Prostate gland (tissue), 2 donors: ENCODE results near the gene EFNA2. TPM values are rescaled to one million over a fixed set of nuclear protein-coding genes. Genes with fewer than 3 reads are reported as not detected.
A peak's percentile ranks its signal among the peaks of the same experiment; 100 is the strongest.

Source experiments
- DNase-seq: peaks from one replicate; pipeline ENCODE4 v3.0.0-alpha.2; 2019; ENCODE audit warnings: low spot score
- H3K27ac ChIP-seq, 2 donors: fragments of 200-600 bp; sonication (generic); 2 replicates each; pipeline ENCODE4 v1.5.1; 2017 to 2019
- H3K27me3 ChIP-seq: fragments of 200-600 bp; sonication (generic); replicated peaks from 2 replicates; pipeline ENCODE4 v1.5.1; 2019; ENCODE audit not compliant: insufficient read depth
- H3K36me3 ChIP-seq, 2 donors: fragments of 200-600 bp; sonication (generic); 1 replicate in 1 of 2; 2 replicates in 1 of 2; pipeline versions ENCODE4 v1.5.1 to v1.8.1; 2017 to 2019
- H3K4me1 ChIP-seq: fragments of 200-600 bp; sonication (generic); replicated peaks from 2 replicates; pipeline ENCODE4 v1.5.1; 2019
- H3K4me3 ChIP-seq, 2 donors: fragments of 200-600 bp; sonication (generic); 2 replicates each; pipeline ENCODE4 v1.5.1; 2017 to 2019
- H3K9me3 ChIP-seq: fragments of 200-600 bp; sonication (generic); 2 replicates; pipeline ENCODE4 v1.5.1; 2017
- CTCF ChIP-seq, 4 experiments: fragments of 200-600 bp in 2 of 4; fragments of 450-650 bp in 2 of 4; sonication (generic) in 2 of 4; IDR thresholded peaks; 1 replicate in 3 of 4; 2 replicates in 1 of 4; pipeline ENCODE4 v1.5.1; 2016 to 2019; ENCODE audit warnings: antibody characterized with exemption in 4 of 4, mild to moderate bottlenecking in 2 of 4, moderate library complexity in 2 of 4
- POLR2A ChIP-seq: fragments of 450-650 bp; IDR thresholded peaks from one replicate; pipeline ENCODE4 v1.6.1; 2016; ENCODE audit warnings: antibody characterized with exemption, mild to moderate bottlenecking
- POLR2AphosphoS5 ChIP-seq: sonication (generic); formaldehyde crosslinking; IDR thresholded peaks from one replicate; pipeline ENCODE4 v1.6.1; 2017; ENCODE audit warnings: antibody characterized with exemption
- WGBS: methylation state at CpG from one replicate; pipeline ENCODE4 v1.1.5; 2018; 5-methylcytosine and 5-hydroxymethylcytosine counted together
- intact Hi-C: fragments of 100-400 bp; cut with DNase I; formaldehyde crosslinking; loops from one replicate; pipeline ENCODE4 v1.14.2; 2022
- total RNA-seq, 2 donors: library from RNA; depleted of rRNA; stranded (reverse); fragments of >200 nt; gene quantifications; one replicate each; pipeline ENCODE4 v1.1.0, GENCODE V29; 2016

The EFNA2 gene
- total RNA-seq, 2 donors from 2014 or later: not detected

DNA sequence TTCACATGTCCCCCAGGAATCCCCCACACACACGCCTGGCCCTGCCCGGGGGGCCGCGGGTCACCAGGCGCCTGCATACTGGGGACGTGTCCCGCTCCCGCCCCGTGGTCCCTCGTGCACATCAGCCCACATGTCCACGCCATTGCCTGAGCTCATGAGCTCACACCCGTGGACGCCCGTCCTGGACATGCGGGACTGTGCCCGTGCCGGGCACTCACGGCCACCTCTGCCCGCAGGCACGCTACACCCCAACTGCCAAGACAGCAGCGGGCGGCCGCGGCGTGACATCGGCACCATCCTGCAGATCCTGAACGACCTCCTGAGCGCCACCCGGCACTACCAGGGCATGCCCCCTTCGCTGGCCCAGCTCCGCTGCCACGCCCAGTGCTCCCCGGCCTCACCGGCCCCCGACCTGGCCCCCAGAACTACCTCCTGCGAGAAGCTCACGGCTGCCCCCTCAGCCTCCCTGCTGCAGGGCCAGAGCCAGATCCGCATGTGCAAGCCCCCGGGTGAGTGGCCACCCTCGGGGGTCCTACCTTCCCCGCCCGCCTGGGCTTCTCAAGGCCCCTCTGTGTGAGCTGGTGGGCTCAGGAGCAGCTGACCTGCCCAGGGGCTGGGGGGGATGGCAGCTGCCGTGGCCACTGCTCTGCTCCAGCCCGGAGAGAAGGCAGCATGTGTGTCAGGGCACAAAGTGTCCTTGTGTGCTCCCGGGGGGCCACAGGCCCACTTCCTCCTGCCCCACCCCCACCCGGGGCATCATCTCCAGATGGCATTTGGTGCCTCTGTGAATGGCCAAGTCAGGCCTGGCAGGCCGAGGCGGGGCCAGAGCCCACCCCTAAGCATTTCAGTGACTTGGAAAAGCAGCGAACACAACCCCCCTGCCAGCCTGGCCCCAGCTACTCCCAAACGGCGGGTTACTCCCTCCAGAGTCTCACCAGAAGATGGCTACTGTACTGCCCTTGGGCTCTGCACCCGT is 30.2 kb upstream of the EFNA2 start:
- no peak overlapping the region for H3K4me3 ChIP-seq
- H3K4me1 ChIP-seq: peaks cover 50% of the 10 kb centered on the region
- 83% methylated on average over 51 of the region's 52 CpGs for WGBS
- peak overlapping the region; percentile 97 to 100 for H3K27ac ChIP-seq
- no peaks in the 10 kb centered on the region for H3K9me3 ChIP-seq
- no peaks in the 10 kb centered on the region for H3K27me3 ChIP-seq
- TF ChIP-seq CTCF (IDR thresholded peaks at IDR 0.05) (no peak), POLR2AphosphoS5 (no peak), POLR2A (no peak)
- intact Hi-C loops: no loop called here
- DNase-seq: no peak
- peaks cover 16 to 31% of the 10 kb centered on the region in 2 donors for H3K36me3 ChIP-seq

DNA sequence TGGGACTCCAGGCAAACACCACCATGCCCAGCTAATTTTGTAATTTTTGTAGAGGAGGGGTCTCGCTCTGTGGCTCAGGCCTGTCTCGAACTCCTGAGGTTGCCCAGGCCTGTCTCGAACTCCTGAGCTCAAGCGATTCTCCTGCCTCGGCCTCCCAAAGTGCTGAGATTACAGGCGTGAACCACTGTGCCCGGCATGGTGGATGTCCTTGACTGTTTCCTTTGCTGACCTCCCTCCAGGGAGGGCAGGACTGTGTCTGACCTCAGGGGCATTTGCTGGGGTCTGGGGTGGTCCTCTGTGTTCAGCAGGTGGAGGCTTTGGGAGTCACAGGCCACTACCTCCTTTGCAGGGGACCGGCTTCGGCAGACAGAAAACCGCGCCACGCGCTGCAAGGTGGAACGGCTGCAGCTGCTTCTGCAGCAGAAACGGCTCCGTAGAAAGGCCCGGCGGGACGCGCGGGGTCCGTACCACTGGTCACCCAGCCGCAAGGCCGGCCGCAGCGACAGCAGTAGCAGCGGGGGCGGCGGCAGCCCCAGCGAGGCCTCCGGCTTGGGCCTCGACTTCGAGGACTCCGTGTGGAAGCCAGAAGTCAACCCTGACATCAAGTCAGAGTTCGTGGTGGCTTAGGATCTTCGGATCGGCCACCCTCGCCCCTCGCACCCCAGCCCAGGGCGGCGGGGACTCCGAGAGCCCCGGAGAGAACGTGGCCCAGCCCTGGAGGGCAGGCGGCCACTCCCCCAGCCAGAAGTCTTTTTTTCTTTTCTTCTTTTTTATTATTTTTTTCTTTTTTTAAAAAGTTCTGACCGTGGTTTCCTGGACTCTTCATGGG is 28.8 kb upstream of the EFNA2 start:
- Histone ChIP-seq H3K27ac (peak overlapping the region in 1 of 2 donors; percentile 100), H3K27me3 (no peaks in the 10 kb centered on the region), H3K36me3 (peaks cover 16 to 31% of the 10 kb centered on the region in 2 donors), H3K9me3 (no peaks in the 10 kb centered on the region), H3K4me3 (no peak overlapping the region), H3K4me1 (peaks cover 54% of the 10 kb centered on the region)
- intact Hi-C loops: no loop called here
- WGBS: 78% methylated on average over 46 of the region's 46 CpGs
- DNase-seq: no peak
- TF ChIP-seq POLR2AphosphoS5 (no peak), POLR2A (no peak), CTCF (IDR thresholded peaks at IDR 0.05) (no peak)

DNA sequence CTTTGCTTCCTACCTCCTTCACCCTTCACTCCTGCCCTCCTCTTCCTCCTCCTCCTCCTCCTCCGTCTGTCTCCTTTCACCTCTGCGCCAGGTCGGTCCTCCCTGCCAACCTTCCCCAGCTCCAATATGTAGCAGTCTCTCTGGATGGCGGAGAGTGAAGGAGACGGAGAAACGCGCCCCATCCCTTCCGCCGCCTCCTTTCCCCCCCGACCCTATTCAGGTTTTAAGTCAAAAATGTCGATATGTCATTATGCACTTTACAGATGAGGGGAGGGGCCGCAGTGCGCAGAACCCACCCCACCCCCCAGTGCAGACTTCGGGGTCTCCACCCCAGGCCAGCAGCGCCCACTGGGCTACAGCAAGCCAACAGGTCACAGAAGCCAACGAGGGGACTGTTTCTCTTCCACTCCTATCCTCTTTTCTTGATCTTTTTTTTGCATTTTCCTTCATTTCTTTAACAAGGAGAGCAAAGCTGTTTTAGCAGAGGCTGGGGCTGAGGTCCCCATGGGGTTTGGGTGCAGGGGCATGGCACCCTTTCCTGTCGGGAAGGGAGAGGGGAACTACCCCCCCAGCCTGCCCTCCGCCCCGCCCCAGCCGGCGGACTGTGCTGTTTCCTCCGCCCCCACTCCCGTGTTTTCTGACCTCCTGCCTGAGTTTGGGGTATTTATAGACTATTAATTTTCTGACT is 28.1 kb upstream of the EFNA2 start:
- intact Hi-C loops: no loop called here
- TF ChIP-seq POLR2AphosphoS5 (no peak), CTCF (IDR thresholded peaks at IDR 0.05) (no peak), POLR2A (no peak)
- no peak overlapping the region for H3K4me3 ChIP-seq
- no peak for DNase-seq
- peak overlapping the region; percentile 89 to 100 for H3K27ac ChIP-seq
- peaks cover 16 to 31% of the 10 kb centered on the region in 2 donors for H3K36me3 ChIP-seq
- no peaks in the 10 kb centered on the region for H3K27me3 ChIP-seq
- WGBS: 48% methylated on average over 23 of the region's 23 CpGs
- H3K9me3 ChIP-seq: no peaks in the 10 kb centered on the region
- peaks cover 59% of the 10 kb centered on the region for H3K4me1 ChIP-seq

DNA sequence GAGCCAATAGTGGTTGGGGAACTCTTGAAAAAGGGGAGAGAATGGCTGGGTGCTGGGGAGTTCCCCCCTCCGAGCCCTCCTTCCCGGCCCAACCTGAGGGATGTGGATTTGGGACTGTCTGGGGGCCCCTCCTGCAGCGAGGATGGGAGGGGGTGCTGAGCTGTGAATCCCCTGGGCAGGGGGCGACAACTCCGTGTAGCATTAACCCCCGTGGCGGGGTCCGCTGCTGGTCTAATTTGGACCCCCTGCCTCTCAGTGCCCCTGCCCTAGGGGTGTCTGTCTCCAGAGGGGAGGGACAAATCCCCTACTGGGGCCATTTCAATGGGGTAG is 27.5 kb upstream of the EFNA2 start:
- Histone ChIP-seq H3K4me3 (no peak overlapping the region), H3K27ac (peak overlapping the region; percentile 89 to 100), H3K4me1 (peaks cover 61% of the 10 kb centered on the region), H3K36me3 (peaks cover 16 to 31% of the 10 kb centered on the region in 2 donors), H3K27me3 (no peaks in the 10 kb centered on the region), H3K9me3 (no peaks in the 10 kb centered on the region)
- 49% methylated on average over 8 of the region's 8 CpGs for WGBS
- no peak for DNase-seq
- TF ChIP-seq CTCF (IDR thresholded peaks at IDR 0.05) (no peak), POLR2AphosphoS5 (no peak), POLR2A (no peak)
- intact Hi-C loops: no loop called here
